ENCODE measurements around the gene KRTAP5-5.
A peak's percentile ranks its signal among the peaks of the same experiment; 100 is the strongest.

The KRTAP5-5 gene

DNA sequence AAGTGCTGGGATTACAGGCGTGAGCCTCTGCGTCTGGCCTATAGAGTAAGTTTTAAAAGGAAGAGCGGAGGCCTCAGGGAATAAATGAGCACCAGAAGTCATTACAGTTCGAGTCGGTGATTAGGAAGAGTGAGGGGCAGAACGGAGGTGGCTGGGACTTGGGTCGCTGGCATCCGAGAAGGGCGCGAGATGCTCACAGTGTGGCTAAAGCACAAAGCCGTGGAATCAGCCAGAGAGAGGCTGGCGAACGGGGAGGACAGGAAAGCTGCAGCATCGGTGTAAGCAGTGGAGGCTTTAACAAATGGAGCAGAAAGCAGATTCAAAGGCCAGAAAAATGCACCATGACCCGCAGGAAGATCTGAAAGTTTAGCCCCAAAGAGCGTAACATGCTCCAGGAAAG is 5.0 kb upstream of the KRTAP5-5 start:
- DNase-seq (ENCODE audit: low spot score), result no peak
- TF ChIP-seq, protein P1, sequence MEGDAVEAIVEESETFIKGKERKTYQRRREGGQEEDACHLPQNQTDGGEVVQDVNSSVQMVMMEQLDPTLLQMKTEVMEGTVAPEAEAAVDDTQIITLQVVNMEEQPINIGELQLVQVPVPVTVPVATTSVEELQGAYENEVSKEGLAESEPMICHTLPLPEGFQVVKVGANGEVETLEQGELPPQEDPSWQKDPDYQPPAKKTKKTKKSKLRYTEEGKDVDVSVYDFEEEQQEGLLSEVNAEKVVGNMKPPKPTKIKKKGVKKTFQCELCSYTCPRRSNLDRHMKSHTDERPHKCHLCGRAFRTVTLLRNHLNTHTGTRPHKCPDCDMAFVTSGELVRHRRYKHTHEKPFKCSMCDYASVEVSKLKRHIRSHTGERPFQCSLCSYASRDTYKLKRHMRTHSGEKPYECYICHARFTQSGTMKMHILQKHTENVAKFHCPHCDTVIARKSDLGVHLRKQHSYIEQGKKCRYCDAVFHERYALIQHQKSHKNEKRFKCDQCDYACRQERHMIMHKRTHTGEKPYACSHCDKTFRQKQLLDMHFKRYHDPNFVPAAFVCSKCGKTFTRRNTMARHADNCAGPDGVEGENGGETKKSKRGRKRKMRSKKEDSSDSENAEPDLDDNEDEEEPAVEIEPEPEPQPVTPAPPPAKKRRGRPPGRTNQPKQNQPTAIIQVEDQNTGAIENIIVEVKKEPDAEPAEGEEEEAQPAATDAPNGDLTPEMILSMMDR (IDR thresholded peaks at IDR 0.05; ENCODE audit: extremely low read depth, missing control alignments), result no peak

DNA sequence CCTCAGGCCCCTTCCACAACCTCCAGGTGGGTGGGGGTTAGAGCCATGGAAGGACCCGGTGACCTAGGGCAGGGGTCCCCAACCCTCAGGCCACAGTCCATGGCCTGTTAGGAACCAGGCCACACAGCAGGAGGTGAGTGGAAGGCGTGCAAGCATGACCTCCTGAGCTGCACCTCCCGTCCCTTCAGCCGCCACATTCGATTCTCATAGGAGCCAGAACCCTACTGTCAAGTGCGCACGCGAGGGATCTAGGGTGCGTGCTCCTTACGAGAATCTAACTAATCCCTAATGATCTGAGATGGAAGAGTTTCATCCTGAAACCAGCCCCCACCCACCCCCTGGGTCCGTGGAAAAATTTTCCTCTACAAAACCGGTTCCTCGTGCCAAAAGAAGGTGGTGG is 4.0 kb upstream of the KRTAP5-5 start:
- DNase-seq (ENCODE audit: low spot score), result no peak
- TF ChIP-seq, protein P1 (IDR thresholded peaks at IDR 0.05; ENCODE audit: extremely low read depth, missing control alignments), result no peak

DNA sequence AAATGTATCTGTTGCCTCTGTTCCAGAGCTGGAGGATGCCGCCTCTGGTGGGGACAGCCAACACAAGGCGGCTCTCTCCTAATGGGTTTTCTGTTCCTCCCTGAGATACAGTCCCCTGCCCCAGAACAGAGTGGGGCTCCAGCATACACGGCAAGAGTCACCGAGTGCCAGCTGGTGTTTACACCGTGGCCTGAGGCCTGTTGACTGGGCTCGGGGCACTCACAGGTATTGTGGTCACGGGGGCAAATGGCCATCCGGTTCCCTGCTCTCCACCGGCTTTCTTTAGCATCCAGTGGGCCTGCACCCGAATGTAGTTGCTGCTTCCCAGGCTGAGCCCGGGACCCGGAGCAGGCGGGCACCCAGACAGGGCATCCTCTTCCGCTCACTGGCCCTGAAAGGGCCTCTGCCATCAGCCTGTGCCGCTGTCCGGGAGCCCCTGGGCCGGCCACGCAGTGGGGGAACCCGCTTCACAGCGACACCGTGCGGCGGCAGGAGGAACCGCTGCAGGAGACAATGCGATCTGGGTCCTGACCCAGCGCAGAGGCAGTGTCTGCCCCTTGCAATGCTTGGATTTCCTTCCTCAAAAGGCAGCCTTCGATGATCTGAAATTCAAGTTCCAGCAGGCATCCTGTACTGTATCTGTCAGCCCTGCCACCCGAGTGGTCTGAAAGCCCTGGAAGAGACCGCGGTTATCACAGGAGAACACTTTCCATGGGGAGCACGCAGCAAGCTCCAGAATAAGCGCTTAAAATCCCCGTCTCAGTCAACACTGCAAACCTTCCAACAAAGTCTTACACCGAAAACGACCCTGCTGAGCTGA is 859 bp upstream of the KRTAP5-5 start:
- TF ChIP-seq, protein P1 (IDR thresholded peaks at IDR 0.05; ENCODE audit: extremely low read depth, missing control alignments), result peak; percentile 88
- DNase-seq (ENCODE audit: low spot score), result peak; percentile 89

DNA sequence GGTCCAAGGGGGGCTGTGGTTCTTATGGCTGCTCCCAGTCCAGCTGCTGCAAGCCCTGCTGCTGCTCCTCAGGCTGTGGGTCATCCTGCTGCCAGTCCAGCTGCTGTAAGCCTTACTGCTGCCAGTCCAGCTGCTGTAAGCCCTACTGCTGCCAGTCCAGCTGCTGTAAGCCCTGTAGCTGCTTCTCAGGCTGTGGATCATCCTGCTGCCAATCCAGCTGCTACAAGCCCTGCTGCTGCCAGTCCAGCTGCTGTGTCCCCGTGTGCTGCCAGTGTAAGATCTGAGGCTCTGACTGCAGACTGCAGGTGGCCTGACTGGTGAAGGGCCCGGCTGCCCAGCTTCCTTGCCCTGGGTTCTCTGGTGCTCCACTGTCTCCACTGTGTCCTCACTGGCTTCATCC is 696 bp downstream of the KRTAP5-5 start:
- DNase-seq (ENCODE audit: low spot score), result no peak
- TF ChIP-seq, protein P1 (IDR thresholded peaks at IDR 0.05; ENCODE audit: extremely low read depth, missing control alignments), result no peak

DNA sequence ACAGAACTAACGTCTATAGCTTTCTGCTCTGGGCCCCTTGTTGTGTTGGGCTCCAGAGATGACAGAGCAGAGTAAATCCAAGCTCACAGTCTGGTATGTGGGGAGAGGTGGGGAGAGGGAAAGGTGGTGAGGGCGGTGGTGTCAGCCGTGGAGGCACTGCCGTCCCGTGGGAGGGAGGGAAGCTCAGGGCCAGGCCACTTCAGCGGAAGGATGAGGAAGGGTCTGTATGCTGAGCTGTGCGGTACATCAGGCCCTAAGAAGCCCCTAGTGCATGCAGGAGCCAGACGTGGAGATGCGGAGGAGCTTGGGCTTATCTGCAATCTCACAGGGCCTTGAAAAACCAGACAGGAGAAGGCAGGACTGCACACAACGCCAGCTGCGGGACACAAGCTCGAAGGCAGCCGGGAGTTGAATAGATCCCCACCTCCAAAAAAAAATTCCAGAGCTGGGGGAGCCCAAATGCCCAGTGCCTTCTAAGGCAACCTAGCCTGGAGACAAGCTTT is 1.5 kb downstream of the KRTAP5-5 start:
- TF ChIP-seq, protein P1 (IDR thresholded peaks at IDR 0.05; ENCODE audit: extremely low read depth, missing control alignments), result no peak
- DNase-seq (ENCODE audit: low spot score), result no peak

DNA sequence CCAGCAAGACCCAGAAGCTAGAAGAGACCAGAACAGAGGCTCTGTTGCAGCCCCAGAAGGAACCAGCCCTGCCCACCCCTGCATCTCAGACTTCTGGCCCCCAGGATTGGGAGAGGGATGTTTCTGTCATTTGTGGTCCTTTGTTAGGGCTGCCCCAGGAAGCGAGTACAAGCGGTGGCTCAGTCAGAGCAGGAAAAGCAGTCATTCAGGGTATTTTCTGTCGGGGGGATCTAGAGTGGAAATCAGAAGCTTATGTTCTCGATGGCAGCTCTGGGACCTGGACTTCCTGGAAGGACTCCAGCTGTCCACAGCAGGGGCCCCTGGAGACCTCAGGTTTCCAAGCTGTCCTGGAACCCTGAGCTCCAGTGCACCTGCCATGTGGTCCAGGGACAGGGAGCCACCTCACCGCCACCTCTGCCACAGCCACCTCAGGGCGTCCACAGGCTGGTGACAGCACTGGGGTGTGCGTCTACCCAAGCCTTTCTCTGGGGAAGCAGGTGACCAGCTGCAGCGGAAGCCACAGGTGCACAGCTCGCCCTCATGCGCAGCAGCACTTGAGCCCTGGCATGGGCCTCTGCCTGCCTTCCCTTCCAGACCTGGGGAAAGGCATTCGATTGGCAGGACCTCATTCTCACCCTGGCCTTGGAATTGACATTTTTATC is 2.6 kb downstream of the KRTAP5-5 start:
- no peak for DNase-seq (ENCODE audit: low spot score)
- TF ChIP-seq, protein P1 (IDR thresholded peaks at IDR 0.05; ENCODE audit: extremely low read depth, missing control alignments), result no peak

DNA sequence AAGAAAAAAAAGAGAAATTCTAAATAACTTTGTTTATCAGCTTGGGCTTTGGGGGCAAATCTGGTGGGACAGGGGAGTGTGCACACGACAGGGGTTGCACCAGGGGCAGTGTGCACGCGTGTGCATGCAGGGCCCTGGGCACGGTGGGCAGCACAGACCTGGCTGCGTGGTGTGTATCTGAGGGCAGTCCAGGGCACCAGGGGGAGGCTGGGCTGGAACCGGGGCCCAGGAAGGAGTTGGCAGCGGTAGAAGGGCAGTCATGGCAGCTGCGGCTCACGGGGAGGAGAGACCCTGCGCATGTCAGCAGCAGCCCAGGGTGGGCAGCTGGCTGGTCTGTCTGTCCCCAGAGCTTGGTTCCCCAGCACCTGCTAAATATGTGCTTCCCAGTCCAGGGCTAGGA is 4.3 kb downstream of the KRTAP5-5 start:
- no peak for DNase-seq (ENCODE audit: low spot score)
- TF ChIP-seq, protein P1 (IDR thresholded peaks at IDR 0.05; ENCODE audit: extremely low read depth, missing control alignments), result no peak

All from GM20000 (cell line).